HG03135 (cell line): ENCODE results near the gene DDTL.

ENCODE experiments used
- ATAC-seq: cut with Tn5 transposase; IDR thresholded peaks from one replicate; pipeline ENCODE4 v1.9.1; 2021; ENCODE audit warnings: mild to moderate bottlenecking, moderate library complexity; ENCODE audit not compliant: unreplicated experiment

The DDTL gene

DNA sequence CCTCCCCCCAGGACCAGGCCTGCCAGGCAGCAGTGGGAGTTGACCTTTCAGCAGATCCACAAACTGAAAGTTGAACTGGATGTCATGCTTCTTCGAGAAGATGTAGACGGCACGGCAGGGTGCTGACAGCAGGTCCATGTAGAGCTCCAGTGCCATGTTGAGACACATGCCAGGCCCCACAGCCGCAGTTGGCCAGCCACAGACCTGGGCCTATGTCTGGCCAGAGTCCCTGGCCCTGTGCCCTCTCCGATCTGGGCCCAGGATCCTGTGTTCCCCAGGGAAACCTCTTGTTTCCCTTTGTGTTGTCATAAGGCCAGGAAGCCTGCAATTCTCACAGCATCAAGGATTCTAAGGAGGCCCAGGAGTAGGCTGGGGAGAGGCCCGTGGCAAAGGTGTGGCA, 38.5 kb downstream of the DDTL start, which contains the start of gene GSTT4:
TSS of gene GSTT4 (minus strand) at position 253 of the 400 bp plus-strand sequence. CDS start at position 156, 97 bp downstream.
- ATAC-seq, result no peak

DNA sequence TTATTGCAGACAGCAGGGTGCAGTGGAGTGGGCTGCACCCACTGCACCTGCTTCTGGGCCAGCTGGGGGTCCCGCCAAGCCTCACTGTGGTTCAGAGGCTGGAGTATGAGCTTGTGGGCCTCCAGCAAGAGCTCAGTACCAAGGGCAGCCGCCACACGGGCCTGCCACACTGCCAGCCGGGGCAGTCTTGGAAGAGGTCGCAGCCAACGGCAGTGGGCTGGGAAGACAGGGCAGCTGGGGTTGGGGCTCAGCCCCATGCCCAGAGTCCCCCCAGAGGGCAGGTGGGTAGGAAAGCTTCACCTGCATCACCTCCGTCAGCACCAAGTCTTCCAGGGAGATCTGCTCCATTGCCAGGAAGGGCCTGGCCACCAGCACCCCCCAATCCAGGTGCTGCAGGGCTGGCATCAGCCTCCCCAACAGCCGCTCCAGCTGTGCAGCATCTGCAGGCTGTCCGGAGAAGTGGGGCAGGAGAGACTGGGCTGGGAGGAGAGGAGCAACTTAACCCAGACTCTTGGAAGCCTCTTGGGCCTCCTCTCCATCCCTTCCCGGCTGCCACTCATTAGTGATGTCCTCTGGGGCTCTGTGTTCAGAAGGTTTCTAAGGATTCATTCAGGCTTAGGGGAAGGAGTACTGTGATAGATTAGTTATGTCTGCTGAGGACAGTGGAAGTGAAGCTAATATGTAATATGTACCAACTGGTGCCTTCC, 39.7 kb downstream of the DDTL start:
- ATAC-seq, result no peak

DNA sequence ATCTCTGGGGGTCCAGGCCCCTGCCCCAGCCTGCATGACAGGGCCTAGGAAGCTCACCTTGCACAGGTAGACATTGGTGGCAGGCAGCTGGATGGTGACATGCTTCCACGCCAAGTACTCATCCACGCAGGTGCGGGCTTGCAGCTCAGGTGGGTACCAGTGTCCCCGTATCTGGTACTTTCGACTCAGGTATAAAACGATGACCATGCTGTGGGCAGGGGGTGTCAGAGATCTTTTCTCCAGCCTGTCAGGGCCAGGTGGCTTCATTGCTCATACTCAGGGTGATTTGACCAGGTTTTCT, 40.2 kb downstream of the DDTL start:
- ATAC-seq, result no peak

DNA sequence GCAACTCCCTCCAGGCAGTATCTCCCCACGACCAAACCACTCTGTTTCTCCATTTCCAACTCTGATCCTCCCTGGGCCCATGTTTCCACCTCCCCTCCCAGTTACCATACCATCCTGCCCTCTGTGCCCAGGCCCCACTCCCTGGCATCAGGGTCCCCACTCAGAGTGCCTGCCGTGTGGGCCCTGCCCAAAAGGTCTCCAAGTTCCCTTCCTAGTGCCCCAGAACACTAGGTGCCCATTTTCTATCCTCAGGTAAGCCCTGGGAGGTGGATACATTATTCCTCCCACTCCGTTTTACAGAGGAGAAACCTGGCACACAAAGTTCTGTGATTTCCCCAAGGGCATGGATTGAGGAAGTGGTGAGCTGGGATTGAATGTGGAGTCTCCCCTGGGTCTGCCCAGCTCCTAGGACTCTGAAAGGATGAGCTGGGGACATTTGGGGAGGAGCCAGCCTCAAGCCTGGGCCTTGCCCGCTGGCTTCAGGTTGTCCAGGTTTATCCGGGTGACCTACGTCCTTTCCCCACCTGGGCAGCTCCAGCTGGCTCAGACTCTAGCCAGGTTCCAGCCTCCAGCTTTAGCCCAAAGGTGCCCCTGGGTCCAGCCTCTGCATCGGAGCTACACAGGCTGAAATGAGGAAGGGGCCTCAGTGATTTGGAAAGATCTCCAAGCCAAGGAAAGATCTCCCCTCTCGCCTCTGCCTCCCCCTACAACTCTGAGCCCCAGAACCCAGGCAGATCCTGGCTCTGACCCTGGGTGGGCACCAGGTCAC, 40.7 kb downstream of the DDTL start:
- no peak for ATAC-seq

DNA sequence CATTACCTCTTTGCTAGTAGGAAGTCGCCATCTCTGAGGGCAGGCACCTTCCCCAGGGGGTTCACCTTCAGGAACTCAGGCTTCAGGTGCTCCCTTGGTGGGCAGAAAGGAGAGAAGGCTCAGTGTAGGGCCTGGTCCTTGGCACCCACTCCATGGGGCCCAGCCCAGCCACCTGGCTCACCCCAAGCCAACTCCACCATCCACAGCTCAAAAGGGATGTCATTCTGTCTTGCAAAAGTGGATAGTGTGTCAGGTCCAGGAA, 41.3 kb downstream of the DDTL start:
- no peak for ATAC-seq

DNA sequence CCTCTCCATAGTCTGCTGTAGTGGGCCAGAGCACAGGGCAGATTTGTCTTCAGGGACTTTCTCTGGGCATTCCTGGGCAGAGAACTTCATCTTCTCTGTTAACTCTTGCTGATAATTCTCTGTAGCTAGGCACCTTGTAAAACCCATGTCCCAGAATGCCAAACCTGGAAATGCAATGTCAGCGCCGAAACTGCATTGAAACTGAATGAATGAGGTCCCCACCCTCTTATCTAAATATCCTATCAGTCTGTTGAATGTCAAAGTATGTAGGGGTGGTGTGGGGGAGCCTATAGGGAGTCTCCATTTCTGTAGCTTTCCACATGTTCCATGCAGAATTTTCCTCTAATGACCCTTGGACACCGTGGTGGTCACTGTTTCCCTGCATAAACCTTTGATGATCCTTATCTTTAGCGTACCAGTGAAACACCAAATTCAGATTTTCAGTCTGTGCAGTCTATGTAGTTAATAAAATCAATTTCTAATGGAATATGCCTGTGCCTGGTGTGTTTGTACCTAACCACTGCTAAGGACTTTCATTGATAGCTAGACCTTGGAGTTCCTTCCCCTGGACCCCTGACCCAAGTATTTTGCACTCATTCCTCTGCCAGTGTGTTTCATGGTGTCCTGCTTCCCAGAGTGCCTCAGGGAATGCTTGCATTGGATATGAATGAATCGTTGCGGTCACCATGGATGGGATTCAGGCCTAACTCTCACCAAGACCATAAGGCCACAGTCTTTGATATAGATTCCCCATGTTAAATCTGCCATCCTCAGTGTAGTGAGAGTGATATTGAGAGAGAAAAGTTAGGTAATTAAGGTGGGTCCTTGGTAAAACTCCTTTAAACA, 41.9 kb downstream of the DDTL start:
- no peak for ATAC-seq

DNA sequence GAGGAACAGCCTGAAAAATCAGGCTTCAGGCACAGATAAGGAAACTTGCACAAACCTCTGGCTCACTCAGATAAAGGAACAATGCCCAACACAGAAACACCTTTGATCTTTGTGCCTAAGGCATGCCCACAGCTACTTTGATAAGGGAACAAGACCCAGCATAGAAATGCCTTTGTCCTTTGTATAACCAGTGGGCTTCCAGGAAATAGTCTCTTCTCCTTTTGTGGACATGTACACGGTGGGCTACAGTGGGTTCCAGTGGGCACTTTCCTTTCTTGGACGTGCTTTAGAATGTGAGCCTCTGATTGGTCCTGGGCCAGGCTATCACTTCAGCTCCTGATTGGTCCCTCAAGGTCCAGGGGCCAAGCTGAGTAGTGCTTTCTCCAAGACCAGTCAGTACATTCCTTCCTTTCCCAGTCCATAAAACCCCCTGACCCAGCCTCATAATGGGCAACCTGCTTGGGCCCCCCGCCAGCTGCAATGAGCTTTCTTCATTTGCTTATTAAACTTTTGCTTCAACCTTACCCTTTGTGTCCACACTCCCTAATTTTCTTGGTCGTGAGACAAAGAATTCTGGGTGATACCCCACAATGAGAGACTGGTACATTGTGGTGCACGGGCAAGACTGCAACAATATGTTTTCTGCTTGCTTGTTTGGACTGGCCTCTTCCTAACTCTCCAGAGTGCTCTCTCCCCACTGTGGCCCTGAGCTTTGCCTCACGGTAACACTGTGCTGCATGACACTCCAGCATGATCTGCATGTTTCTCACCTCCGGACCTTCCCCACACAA, 42.7 kb downstream of the DDTL start:
- ATAC-seq, result no peak

DNA sequence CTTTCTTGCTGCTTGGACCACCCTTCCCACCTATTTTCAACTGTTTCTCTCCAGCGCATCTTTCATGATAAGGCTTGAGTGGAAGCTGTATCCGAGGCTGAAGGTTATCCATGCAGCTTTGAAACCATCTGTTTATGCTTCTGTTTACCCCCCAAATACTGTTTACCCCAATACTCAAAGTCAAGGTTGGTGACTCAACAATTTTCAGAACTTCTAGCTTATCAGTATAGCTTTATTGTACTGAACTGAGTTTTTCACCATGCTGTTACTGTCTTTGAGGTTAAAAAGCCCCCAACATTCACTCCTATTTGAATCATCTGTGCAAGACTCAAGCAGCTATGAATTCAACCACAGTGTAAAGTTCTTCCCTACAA, 43.3 kb downstream of the DDTL start:
- ATAC-seq, result no peak

DNA sequence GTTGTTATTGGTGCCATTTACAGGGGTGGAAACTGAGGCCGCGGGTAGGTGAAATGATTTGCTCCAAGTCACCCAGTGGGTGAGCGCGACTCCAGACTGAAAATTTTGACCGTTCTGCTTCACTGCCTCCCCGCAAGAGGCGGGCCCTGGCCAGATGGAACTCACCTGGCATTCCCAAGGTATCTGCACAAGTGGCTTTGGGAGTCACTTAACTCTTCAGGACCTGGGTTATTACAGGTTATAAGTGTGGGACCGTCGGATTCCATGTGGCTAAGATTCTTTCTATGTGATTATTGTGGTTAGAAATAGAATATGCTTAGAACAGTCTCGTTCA, 45.0 kb downstream of the DDTL start:
- no peak for ATAC-seq

DNA sequence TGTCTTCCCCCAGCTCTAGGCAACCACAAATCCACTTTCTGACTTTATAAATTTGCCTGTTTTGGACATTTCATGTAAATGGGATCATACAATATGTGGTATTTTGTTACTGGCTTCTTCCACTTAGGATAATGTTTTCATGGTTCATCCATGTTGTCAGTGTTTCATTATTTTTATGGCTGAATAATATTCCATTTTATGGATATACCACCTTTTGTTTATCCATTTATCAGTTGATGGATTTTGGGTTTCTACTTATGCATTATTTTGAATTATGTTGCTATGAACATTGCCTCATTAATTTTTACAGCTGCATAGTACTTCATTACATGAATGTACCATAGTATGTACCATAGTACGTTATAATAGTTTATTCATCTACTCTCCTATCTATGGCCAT, 49.5 kb downstream of the DDTL start:
- no peak for ATAC-seq

DNA sequence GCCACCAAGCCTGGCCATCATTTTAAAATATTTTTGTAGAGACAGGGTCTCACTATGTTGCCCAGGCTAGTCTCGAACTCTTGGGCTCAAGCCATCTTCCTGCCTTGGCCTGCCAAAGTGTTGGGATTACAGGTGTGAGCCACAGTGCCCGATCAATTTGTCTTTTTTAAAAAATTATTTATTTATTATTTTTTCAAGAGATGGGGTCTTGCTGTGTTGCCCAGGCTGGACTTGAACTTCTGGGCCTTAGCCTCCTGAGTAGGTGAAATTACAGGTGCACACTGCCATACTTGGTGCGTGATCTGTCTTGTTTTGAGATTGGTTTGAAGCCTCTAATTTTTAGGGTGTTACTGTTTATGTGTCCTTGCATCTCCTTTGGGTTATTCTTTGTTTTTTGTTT, 54.6 kb downstream of the DDTL start:
- ATAC-seq, result no peak
